Measurements from ENCODE around the gene ATXN7L3.

DNA sequence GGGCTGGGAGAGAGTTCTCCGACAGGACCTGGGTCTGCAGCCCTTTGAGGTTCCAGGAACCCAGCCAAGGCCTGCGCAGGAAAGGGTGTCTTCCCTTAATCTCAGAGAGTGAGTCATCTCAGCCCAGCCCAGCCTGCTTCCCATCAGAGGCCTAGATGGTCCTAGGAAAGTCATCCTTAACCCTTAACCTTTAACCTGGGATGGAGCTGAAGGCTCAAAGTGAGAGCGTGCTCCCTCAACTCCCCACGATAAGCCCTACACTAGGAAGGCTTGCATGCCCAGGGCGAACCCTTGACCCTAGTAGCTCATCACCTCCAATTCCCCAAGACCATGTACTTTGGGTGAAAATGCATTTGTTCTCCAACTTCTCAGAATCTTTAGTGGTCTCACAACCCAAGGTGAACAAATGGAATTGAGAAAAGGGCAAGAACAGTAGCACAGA, 4.8 kb upstream of the ATXN7L3 start:
- TF ChIP-seq, protein P1, sequence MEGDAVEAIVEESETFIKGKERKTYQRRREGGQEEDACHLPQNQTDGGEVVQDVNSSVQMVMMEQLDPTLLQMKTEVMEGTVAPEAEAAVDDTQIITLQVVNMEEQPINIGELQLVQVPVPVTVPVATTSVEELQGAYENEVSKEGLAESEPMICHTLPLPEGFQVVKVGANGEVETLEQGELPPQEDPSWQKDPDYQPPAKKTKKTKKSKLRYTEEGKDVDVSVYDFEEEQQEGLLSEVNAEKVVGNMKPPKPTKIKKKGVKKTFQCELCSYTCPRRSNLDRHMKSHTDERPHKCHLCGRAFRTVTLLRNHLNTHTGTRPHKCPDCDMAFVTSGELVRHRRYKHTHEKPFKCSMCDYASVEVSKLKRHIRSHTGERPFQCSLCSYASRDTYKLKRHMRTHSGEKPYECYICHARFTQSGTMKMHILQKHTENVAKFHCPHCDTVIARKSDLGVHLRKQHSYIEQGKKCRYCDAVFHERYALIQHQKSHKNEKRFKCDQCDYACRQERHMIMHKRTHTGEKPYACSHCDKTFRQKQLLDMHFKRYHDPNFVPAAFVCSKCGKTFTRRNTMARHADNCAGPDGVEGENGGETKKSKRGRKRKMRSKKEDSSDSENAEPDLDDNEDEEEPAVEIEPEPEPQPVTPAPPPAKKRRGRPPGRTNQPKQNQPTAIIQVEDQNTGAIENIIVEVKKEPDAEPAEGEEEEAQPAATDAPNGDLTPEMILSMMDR (conservative IDR thresholded peaks at IDR 0.05; ENCODE audit: low read depth, low read length) = no peak
- TF ChIP-seq EZH2 (IDR thresholded peaks at IDR 0.05; ENCODE audit: borderline replicate concordance, low read depth, low read length, poor library complexity, severe bottlenecking) = no peak
